DMS114 treated with DMSO at 0.1 percent for 48 hours (cell line): ENCODE data around the gene TRAF1.

Experiments
- DNase-seq: peaks from one replicate; lab custom pipeline; 2025; ENCODE audit not compliant: unreplicated experiment; lab: John Stamatoyannopoulos, UW

TRAF1 gene

DNA sequence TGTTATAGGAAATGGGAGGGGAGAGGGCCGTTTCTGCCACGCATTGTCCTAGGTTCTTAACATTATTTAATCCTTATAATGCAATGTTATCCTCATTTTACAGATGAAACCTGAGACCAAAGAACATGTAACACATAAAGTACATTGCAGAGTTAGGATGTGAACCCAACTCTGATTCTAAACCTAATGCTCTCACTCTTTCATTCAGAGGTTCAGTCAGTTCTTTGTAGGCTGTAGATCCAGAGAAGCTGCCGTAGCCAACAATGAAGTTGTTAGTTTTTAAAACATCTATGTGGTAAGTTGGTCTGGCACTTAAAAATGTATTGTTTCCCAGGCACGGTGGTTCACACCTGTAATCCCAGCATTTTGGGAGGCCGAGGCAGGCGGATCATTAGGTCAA lies 73.4 kb downstream of the TRAF1 start:
- no peak for DNase-seq
